ENCODE data around the gene AGTR2. TPM values are rescaled to one million over a fixed set of nuclear protein-coding genes. Genes with fewer than 3 reads are reported as not detected.
"Not testable (repeated sequence)": the region's sequence is repeated elsewhere in the genome, so short reads cannot be mapped to it uniquely, and the experiment has no call there.

Gene AGTR2, protein sequence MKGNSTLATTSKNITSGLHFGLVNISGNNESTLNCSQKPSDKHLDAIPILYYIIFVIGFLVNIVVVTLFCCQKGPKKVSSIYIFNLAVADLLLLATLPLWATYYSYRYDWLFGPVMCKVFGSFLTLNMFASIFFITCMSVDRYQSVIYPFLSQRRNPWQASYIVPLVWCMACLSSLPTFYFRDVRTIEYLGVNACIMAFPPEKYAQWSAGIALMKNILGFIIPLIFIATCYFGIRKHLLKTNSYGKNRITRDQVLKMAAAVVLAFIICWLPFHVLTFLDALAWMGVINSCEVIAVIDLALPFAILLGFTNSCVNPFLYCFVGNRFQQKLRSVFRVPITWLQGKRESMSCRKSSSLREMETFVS
- 10 to 100 TPM in 11 of 12 donors, not detected in 1; 14.8 to 60.9 (median 41.6) TPM for polyA plus RNA-seq (ENCODE audit: insufficient read length in 12 of 12)
- long read RNA-seq, donor 1: 0 reads
- long read RNA-seq, donor 2, partial matches to known transcripts: 10 of 14 reads
- long read RNA-seq, donor 2, other reads (novel, unspliced or antisense): 0 of 14 reads
- long read RNA-seq, donor 3, partial matches to known transcripts: 0 of 4 reads
- long read RNA-seq, donor 3, other reads (novel, unspliced or antisense): 0 of 4 reads
- long read RNA-seq, donor 4, transcript AGTR2-201 (3 exons, 2,882 nt): major isoform, 5 of 12 reads
- long read RNA-seq, donor 4, partial matches to known transcripts: 7 of 12 reads
- long read RNA-seq, donor 4, other reads (novel, unspliced or antisense): 0 of 12 reads
- long read RNA-seq, donor 5, transcript AGTR2-201 (3 exons, 2,882 nt): major isoform, 7 of 7 reads
- long read RNA-seq, donor 5, partial matches to known transcripts: 0 of 7 reads
- long read RNA-seq, donor 5, other reads (novel, unspliced or antisense): 0 of 7 reads
- long read RNA-seq, donor 6, transcript AGTR2-201 (3 exons, 2,882 nt): major isoform, 5 of 14 reads
- long read RNA-seq, donor 6, partial matches to known transcripts: 9 of 14 reads
- long read RNA-seq, donor 6, other reads (novel, unspliced or antisense): 0 of 14 reads
- long read RNA-seq, donor 7, transcript AGTR2-201 (3 exons, 2,882 nt): major isoform, 6 of 14 reads
- long read RNA-seq, donor 7, partial matches to known transcripts: 8 of 14 reads
- long read RNA-seq, donor 7, other reads (novel, unspliced or antisense): 0 of 14 reads
- long read RNA-seq, donor 8, transcript AGTR2-201 (3 exons, 2,882 nt): major isoform, 8 of 13 reads
- long read RNA-seq, donor 8, partial matches to known transcripts: 5 of 13 reads
- long read RNA-seq, donor 8, other reads (novel, unspliced or antisense): 0 of 13 reads
- long read RNA-seq, donor 9, partial matches to known transcripts: 0 of 4 reads
- long read RNA-seq, donor 9, other reads (novel, unspliced or antisense): 0 of 4 reads
- long read RNA-seq, donor 10, partial matches to known transcripts: 0 of 4 reads
- long read RNA-seq, donor 10, other reads (novel, unspliced or antisense): 0 of 4 reads
- long read RNA-seq, donor 11, transcript AGTR2-201 (3 exons, 2,882 nt): major isoform, 13 of 13 reads
- long read RNA-seq, donor 11, partial matches to known transcripts: 0 of 13 reads
- long read RNA-seq, donor 11, other reads (novel, unspliced or antisense): 0 of 13 reads

DNA sequence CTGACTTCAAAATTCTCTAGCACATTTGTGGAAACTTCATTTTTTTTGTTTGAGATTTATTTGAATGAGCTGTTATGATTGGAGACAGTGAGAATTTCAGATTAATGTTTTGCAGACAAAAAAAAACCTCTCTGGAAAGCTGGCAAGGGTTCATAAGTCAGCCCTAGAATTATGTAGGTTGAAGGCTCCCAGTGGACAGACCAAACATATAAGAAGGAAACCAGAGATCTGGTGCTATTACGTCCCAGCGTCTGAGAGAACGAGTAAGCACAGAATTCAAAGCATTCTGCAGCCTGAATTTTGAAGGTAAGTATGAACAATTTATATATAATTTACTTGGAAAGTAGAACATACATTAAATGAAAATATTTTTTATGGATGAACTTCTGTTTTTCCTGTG lies at the start of gene AGTR2:
Gene AGTR2 (plus strand): TSS at position 234 of the 400 bp plus-strand sequence. CDS start 1,537 bp downstream, outside the sequence.
- DNase-seq: peak; percentile 44

DNA sequence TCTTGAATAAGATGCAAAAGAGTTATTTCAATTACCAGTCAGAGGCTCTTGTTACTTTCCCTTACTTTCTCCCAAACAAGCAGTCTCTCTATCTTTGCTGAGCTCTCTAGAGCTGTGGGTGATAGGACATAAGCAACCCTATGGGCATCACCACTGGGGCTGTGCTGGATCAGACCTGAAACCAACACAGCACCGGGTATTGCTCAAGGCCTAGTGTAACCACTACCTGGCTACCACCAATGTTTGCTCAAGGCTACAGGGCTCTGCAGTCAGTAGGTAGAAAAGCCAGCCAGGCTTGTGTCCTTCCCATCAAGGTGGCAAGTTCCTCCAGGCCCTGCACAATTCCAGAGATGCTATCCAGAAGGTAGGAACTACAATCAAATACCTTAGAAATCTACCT lies 35.3 kb upstream of the AGTR2 start:
- DNase-seq: no peak

DNA sequence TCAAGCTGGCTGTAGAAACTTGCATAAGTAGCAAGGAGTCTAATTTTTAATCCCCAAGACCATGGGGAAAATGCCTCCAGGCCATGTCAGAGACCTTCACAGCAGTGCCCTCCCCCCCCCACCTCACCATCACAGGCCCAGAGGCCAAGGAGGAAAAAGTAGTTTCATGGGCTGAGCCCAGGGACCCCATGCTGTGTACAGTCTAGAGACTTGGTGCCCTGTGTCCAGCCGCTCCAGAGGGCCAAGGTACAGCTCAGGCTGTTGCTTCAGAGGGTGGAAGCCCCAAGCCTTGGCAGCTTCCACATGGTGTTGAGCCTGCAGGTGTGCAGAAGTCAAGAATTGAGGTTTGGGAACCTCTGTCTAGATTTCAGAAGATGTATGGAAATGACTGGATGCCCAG lies 29.3 kb upstream of the AGTR2 start:
- not testable (repeated sequence) for DNase-seq

DNA sequence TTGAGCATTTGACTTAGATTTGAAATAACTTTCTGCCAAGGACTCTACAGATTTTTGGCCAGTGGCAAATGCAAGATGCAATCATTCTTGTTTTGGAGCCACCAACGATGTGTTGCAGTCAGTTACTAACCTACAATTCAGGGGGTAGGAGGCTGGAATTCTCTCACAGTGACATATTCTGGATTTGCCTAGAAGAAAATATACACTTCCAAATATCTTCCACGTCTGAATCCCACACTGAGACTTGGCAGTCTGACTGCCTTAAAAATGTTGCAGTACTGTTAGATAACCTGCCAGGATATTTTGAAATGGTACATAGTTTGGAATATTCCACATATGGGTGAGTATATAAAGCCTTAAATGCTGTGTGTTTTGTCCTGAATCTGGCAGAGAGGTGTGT lies 27.6 kb upstream of the AGTR2 start:
- peak; percentile 21 for DNase-seq

DNA sequence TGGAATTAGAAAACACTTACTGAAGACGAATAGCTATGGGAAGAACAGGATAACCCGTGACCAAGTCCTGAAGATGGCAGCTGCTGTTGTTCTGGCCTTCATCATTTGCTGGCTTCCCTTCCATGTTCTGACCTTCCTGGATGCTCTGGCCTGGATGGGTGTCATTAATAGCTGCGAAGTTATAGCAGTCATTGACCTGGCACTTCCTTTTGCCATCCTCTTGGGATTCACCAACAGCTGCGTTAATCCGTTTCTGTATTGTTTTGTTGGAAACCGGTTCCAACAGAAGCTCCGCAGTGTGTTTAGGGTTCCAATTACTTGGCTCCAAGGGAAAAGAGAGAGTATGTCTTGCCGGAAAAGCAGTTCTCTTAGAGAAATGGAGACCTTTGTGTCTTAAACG lies 2.4 kb downstream of the AGTR2 start:
- peak; percentile 56 for DNase-seq

DNA sequence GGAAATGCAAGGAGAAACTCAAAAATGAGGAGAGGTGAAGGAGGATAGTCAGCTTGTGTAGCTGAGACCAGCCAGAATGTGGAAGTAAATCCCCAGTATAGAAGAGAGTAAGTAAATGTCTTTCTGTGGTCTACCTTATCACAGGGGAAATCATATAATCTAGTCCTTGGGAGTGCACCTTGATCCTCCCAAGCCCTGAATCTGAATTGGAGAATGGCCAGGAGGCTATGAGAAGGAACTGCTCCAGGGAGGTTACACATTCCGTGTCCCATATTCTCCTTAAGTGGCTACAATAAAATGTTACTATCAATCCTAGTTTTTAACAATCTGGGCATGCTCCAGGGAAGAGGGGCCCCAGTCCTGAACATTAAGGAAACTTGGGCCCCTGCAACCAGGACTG lies 10.8 kb downstream of the AGTR2 start:
- DNase-seq: no peak

DNA sequence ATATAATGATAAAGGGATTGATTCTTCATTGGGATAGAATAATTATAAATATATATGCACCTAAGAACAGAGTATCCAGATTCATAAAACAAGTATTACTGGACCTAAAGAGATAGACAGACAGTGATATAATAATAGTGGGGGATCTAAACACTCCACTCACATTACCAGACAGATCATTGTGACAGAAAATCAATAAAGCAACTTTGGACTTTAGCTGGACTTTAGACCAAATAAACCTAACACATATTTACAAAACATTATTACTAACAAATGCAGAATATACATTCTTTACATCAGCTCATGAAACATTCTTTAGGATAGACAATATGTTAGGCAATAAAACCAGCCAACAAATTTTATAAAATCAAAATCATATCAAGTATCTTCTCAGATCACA lies 14.6 kb downstream of the AGTR2 start:
- no peak for DNase-seq

DNA sequence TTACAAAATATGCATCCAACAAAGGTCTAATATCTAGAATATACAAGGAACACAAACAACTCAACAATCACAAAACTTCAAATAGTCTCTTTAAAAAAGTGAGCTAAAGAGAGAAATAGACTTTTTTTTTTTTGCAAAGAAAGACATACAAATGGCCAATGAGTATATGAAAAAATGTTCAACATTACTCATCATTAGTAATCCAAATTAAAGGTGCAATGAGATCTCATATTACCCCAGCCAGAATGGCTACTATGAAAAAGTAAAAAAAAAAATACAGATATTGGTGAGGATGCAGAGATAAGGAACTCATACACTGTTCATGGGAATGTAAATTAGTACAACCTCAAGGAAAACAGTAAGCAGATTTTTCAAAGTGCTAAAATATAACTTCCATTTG lies 24.1 kb downstream of the AGTR2 start:
- no peak for DNase-seq

DNA sequence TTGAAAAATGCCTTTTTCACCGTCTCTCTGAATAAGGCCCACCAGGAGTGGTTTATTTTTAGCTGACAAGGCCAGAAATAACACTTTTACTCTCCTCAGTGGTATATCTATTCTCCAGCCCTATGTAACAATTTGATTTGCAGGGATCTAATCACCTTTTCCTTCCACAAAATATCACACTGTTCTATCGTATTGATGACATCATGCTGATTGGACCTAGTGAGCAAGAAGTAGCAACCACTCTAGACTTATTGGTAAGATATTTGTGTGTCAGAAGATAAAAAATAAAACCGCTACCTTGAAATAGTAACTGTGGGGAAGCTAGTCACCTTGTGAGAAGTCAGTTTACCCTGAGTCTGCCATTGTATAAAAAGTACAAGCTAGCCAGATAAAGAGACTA lies 27.7 kb downstream of the AGTR2 start:
- no peak for DNase-seq

DNA sequence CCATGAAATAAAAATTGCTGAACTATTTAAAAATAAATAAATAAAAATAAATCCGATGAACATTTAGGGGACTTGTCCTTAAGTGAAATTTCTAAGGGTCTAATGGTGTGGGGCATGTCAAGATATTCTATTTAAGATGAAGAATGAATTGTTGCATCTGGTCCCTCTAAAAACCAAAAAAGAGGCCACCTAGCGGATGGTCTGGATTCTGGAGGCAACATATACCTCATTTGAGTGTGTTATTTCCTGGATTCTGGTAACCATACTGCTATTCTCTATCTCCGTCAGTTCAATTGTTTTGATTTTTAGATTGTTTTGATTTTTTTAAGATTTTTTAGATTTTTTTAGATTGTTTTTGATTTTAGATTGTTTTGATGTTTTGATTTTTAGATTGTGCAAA lies 28.3 kb downstream of the AGTR2 start:
- no peak for DNase-seq

DNA sequence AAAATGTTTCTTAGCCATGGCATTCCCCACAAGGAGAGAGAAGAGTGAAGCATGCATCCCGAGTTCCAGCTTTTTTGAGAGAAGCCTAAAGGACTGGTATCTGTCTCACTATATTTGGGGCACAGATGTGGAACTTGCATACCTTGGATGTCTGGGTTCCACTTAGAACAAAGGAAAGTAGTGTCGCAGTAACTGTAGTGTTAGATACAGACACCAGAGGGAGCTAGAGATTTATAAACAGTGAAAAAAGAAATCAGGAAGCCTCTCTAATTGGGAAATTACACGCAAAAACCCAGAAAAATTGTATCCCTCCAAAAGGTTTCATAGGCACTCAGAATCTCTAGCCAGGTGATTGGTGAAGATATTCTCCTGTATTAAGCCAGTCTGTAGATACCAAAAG lies 34.4 kb downstream of the AGTR2 start:
- peak; percentile 4 for DNase-seq

DNA sequence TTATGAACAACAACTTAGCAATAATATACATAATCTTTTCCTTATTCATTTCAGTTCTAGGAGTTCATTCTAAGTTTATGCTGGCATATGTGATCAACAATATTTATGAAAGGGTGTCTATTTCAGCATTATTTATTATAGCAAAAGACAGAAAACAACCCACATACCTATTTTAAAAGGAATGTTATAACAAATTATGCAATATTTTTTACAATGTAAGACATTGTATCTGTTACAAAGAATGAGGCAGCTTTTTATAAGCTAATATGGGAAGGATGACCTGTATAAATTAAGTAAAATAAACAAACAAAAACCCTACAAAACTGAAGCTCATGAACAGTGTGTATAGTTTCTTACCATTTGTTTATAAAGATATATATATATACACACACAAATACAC lies 42.7 kb downstream of the AGTR2 start:
- DNase-seq: no peak

DNA sequence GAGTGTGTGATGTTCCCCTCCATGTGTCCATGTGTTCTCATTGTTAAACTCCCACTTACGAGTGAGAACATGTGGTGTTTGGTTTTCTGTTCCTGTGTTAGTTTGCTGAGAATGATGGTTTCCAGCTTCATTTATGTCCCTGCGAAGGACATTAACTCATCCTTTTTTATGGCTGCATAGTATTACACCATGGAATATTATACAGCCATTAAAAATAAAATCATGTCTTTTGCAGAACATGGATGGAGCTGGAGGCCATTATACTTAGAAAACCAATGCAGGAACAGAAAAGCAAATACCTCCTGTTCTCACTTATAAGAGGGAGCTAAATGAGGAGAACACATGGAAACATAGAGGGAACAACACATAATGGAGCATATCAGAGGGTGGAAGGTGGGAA lies 46.5 kb downstream of the AGTR2 start:
- not testable (repeated sequence) for DNase-seq

Measured in muscle of arm (tissue), 14 donors.